Measurements from ENCODE around the gene PPP1R9B. TPM values are rescaled to one million over a fixed set of nuclear protein-coding genes. Genes with fewer than 3 reads are reported as not detected.

The PPP1R9B gene
- total and polyA plus RNA-seq, 2 experiments from 2014 or later, result 5.1 to 26.2 TPM

- Histone ChIP-seq H3K4me2 (no peak overlapping the region), H2AFZ (no peak overlapping the region), H3K4me3 (no peak overlapping the region)
Observed at GRCh38 chr17:50123649-50124349, 26.7 kb downstream of the PPP1R9B start.

GRCh38 chr17:50122945-50123344, 27.5 kb downstream of the PPP1R9B start:
- no peaks in the 10 kb centered on the region for H3K79me2 ChIP-seq
- H3K4me1 ChIP-seq (ENCODE audit: insufficient read depth), result no peaks in the 10 kb centered on the region
- no peaks in the 10 kb centered on the region for H3K9me3 ChIP-seq (ENCODE audit: low read depth)
- WGBS (ENCODE audit: low lambda C conversion rate, missing lambda C conversion rate), result 75% methylated on average over 3 of the region's 3 CpGs
- no peaks in the 10 kb centered on the region for H3K9me2 ChIP-seq (replicated peaks; ENCODE audit: insufficient read depth)
- no peaks in the 10 kb centered on the region for H4K20me1 ChIP-seq (ENCODE audit: insufficient read depth, poor library complexity, severe bottlenecking)
- H3K4me3 ChIP-seq, result no peak overlapping the region
- DNase-seq (ENCODE audit: low spot score), result no peak
- H3K27me3 ChIP-seq, result no peaks in the 10 kb centered on the region
- no peak overlapping the region for H3K27ac ChIP-seq
- TF ChIP-seq EZH2 (IDR thresholded peaks at IDR 0.05; ENCODE audit: borderline replicate concordance), result no peak
- no peaks in the 10 kb centered on the region for H3K36me3 ChIP-seq (replicated peaks; ENCODE audit: insufficient read depth, low read depth)
- H3K4me2 ChIP-seq, result no peak overlapping the region
- H2AFZ ChIP-seq, result no peak overlapping the region

More at GRCh38 chr17:50123649-50124349, 26.7 kb downstream of the PPP1R9B start:
- no peaks in the 10 kb centered on the region for H3K9me3 ChIP-seq (ENCODE audit: low read depth)
- H3K79me2 ChIP-seq, result no peaks in the 10 kb centered on the region
- H3K4me1 ChIP-seq (ENCODE audit: insufficient read depth), result peaks cover 3% of the 10 kb centered on the region
- H3K36me3 ChIP-seq (replicated peaks; ENCODE audit: insufficient read depth, low read depth), result no peaks in the 10 kb centered on the region
- no peak for DNase-seq (ENCODE audit: low spot score)
- H4K20me1 ChIP-seq (ENCODE audit: insufficient read depth, poor library complexity, severe bottlenecking), result no peaks in the 10 kb centered on the region
- TF ChIP-seq EZH2phosphoT487 (IDR thresholded peaks at IDR 0.05; ENCODE audit: low read depth, severe bottlenecking, unreplicated experiment), result no peak
- TF ChIP-seq CTCF (IDR thresholded peaks at IDR 0.05; ENCODE audit: poor library complexity), result no peak
- TF ChIP-seq EZH2 (IDR thresholded peaks at IDR 0.05; ENCODE audit: borderline replicate concordance), result no peak
- no peaks in the 10 kb centered on the region for H3K9me2 ChIP-seq (replicated peaks; ENCODE audit: insufficient read depth)
- no peaks in the 10 kb centered on the region for H3K27me3 ChIP-seq
- WGBS (ENCODE audit: low lambda C conversion rate, missing lambda C conversion rate), result 57% methylated on average over 12 of the region's 12 CpGs
- H3K27ac ChIP-seq, result no peak overlapping the region

GRCh38 chr17:50120475-50121253, 29.8 kb downstream of the PPP1R9B start:
- WGBS (ENCODE audit: low lambda C conversion rate, missing lambda C conversion rate), result 93% methylated on average over 7 of the region's 7 CpGs

More at GRCh38 chr17:50120475-50121253, 29.8 kb downstream of the PPP1R9B start:
- Histone ChIP-seq H3K79me2 (no peaks in the 10 kb centered on the region), H4K20me1 (ENCODE audit: insufficient read depth, poor library complexity, severe bottlenecking) (no peaks in the 10 kb centered on the region), H3K9me3 (ENCODE audit: low read depth) (no peaks in the 10 kb centered on the region), H3K4me2 (no peak overlapping the region), H2AFZ (no peak overlapping the region), H3K4me1 (ENCODE audit: insufficient read depth) (peaks cover 3% of the 10 kb centered on the region), H3K4me3 (no peak overlapping the region), H3K9me2 (replicated peaks; ENCODE audit: insufficient read depth) (no peaks in the 10 kb centered on the region), H3K36me3 (replicated peaks; ENCODE audit: insufficient read depth, low read depth) (no peaks in the 10 kb centered on the region), H3K27ac (no peak overlapping the region), H3K27me3 (no peaks in the 10 kb centered on the region)
- TF ChIP-seq CTCF (IDR thresholded peaks at IDR 0.05; ENCODE audit: poor library complexity), result no peak
- no peak for TF ChIP-seq EZH2 (IDR thresholded peaks at IDR 0.05; ENCODE audit: borderline replicate concordance)
- no peak for TF ChIP-seq EZH2phosphoT487 (IDR thresholded peaks at IDR 0.05; ENCODE audit: low read depth, severe bottlenecking, unreplicated experiment)
- DNase-seq (ENCODE audit: low spot score), result no peak

Data from hepatocyte (in vitro differentiated cells).